ENCODE results near the gene NEBL. TPM values are rescaled to one million over a fixed set of nuclear protein-coding genes. Genes with fewer than 3 reads are reported as not detected.

Gene NEBL
- total RNA-seq, 4 donors from 2014 or later, result 2.1 to 3.5 (median 2.5) TPM

DNA sequence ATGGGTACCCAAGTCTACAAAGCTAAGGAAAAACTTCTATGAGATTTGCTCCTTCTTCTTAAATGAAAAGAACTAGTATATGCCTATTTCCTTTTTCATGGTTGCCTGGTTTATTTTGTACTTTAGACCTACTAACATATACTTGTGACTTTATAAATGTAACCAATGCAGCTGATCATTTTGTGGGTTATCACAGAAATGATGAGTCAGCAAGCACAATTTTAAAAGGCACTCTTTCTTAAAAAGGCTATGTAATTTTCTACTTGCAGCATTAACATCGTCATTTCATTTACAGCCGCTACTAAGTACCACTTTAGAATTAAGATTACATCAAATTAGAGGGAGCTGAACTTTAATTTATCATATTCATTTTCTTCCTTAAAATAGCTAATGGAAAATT, 13.6 kb downstream of the NEBL start:
- no peak for DNase-seq (ENCODE audit: extremely low spot score)
- Histone ChIP-seq H3K9me3 (no peaks in the 10 kb centered on the region), H3K4me1 (peaks cover 0 to 8% (median 0%) of the 10 kb centered on the region in 4 donors), H3K27ac (replicated peaks in 1 of 4) (no peak overlapping the region), H3K36me3 (peaks cover 0 to 51% (median 0%) of the 10 kb centered on the region in 4 donors), H3K27me3 (no peaks in the 10 kb centered on the region), H3K4me3 (no peak overlapping the region)
- TF ChIP-seq POLR2AphosphoS5 (IDR thresholded peaks at IDR 0.05) (no peak), POLR2A (IDR thresholded peaks at IDR 0.05; ENCODE audit: low read depth) (no peak), EP300 (IDR thresholded peaks at IDR 0.05) (no peak)
- TF ChIP-seq, protein P1, sequence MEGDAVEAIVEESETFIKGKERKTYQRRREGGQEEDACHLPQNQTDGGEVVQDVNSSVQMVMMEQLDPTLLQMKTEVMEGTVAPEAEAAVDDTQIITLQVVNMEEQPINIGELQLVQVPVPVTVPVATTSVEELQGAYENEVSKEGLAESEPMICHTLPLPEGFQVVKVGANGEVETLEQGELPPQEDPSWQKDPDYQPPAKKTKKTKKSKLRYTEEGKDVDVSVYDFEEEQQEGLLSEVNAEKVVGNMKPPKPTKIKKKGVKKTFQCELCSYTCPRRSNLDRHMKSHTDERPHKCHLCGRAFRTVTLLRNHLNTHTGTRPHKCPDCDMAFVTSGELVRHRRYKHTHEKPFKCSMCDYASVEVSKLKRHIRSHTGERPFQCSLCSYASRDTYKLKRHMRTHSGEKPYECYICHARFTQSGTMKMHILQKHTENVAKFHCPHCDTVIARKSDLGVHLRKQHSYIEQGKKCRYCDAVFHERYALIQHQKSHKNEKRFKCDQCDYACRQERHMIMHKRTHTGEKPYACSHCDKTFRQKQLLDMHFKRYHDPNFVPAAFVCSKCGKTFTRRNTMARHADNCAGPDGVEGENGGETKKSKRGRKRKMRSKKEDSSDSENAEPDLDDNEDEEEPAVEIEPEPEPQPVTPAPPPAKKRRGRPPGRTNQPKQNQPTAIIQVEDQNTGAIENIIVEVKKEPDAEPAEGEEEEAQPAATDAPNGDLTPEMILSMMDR (IDR thresholded peaks at IDR 0.05), result no peak
- 90% methylated on average over 2 of the region's 2 CpGs for WGBS
- intact Hi-C loops (cut with DNase I), result no loop called here

DNA sequence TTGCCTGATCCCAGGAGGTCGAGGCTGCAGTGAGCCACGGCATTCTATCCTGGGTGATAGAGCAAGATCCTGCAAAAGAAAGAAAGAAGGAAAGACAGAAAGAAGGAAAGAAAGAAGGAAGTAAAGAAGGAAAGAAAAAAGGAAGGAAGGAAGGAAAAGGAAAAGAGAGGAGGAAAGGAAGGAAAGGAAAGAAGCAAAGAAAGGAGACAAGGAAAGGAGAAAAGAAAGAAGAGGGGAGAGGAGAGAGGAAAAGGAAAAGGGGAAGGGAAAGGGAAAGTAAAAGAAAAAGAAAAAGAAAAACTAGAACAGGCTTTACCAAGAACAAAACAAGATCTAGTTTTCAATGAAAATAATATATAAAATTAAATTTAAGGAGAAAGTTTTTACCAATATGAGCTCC, 15.0 kb downstream of the NEBL start:
- intact Hi-C loops (cut with DNase I), result no loop called here
- no peak for DNase-seq (ENCODE audit: extremely low spot score)
- Histone ChIP-seq H3K27me3 (no peaks in the 10 kb centered on the region), H3K36me3 (peaks cover 0 to 56% (median 0%) of the 10 kb centered on the region in 4 donors), H3K4me1 (peaks cover 0 to 8% (median 0%) of the 10 kb centered on the region in 4 donors), H3K4me3 (no peak overlapping the region), H3K9me3 (no peaks in the 10 kb centered on the region), H3K27ac (replicated peaks in 1 of 4) (no peak overlapping the region)
- TF ChIP-seq POLR2A (IDR thresholded peaks at IDR 0.05; ENCODE audit: low read depth) (no peak), EP300 (IDR thresholded peaks at IDR 0.05) (no peak), POLR2AphosphoS5 (IDR thresholded peaks at IDR 0.05) (no peak)
- TF ChIP-seq, protein P1 (IDR thresholded peaks at IDR 0.05), result no peak
- WGBS, result 64% methylated on average over 2 of the region's 2 CpGs

DNA sequence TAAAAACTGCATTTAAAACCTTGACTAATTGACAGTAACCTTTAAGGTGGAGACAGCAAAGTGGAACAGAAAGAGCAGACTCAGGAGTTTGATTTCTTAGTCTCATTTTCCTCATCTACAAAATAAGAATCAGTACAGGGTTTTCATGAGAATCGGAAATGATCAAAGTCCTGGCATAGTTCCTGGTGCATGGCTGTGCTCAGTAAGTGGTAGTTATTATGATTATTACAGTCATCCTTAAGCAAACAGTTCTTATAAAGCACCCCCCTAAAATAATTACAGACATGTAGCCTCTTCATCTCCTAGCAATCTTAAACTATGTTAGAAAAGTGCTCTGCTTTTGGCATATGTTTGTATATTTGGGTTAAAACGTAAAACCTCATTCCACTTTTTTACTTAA, 18.0 kb downstream of the NEBL start:
- 93% methylated on average over 2 of the region's 2 CpGs for WGBS
- peaks cover 0 to 8% (median 0%) of the 10 kb centered on the region in 4 donors for H3K4me1 ChIP-seq

DNA sequence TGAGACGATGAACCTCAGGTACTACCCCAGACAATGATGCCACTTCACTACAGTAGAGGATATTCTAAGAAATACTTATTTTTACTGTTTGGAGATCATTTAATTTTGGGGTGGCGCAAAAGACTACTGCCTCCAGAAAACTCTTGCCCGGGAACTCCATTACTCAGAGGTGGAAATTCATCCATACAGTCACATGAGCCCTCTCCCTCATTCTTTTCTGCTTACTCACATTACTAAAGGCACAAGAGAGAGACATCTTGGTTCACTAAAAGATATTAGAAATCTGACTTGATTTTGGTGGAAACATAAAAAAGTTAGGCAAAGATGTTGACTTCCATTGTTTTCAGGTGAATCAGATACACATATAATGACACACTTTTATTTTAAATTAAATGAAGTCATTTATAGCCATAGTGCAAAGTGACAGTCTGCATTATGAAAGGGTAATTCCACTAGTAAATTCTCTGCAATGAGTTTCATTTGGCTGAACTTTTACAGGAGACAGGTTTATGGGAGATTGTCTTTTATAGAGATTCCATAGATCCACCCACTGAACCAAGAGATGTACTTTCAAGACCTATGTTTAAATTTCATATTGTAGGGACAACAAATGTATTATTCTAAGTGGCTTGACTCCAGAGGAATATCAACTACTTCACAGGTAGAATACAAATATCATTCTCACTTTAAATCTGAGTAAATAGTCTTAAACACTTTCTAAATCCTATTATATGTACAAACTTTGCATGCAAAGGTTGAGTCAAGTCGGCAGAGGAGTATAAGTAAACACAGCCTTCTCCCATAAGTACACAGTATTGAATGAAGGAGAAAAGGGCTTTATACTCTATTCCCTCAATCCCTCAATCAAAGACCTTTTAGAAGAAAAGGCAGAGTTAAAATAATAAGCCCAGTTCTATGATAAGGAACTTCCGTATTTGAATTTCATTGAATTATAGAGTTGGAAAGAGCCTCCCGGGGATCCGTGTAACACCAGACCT, 18.8 kb downstream of the NEBL start:
- H3K9me3 ChIP-seq, result no peaks in the 10 kb centered on the region
- H3K36me3 ChIP-seq, result peaks cover 0 to 56% (median 0%) of the 10 kb centered on the region in 4 donors
- H3K27ac ChIP-seq (replicated peaks in 1 of 4), result no peak overlapping the region
- no peak for DNase-seq (ENCODE audit: extremely low spot score)
- no peak overlapping the region for H3K4me3 ChIP-seq
- no peaks in the 10 kb centered on the region for H3K27me3 ChIP-seq
- no peak for TF ChIP-seq POLR2AphosphoS5 (IDR thresholded peaks at IDR 0.05)
- no peak for TF ChIP-seq EP300 (IDR thresholded peaks at IDR 0.05)
- TF ChIP-seq POLR2A (IDR thresholded peaks at IDR 0.05; ENCODE audit: low read depth), result no peak
- TF ChIP-seq, protein P1 (IDR thresholded peaks at IDR 0.05), result no peak
- peaks cover 0 to 10% (median 0%) of the 10 kb centered on the region in 4 donors for H3K4me1 ChIP-seq
- 81% methylated on average over 7 of the region's 7 CpGs for WGBS
- intact Hi-C loops (cut with DNase I), result no loop called here

More for the DNA sequence above, 18.0 kb downstream of the NEBL start:
- TF ChIP-seq POLR2A (IDR thresholded peaks at IDR 0.05; ENCODE audit: low read depth) (no peak), EP300 (IDR thresholded peaks at IDR 0.05) (no peak), POLR2AphosphoS5 (IDR thresholded peaks at IDR 0.05) (no peak)
- TF ChIP-seq, protein P1 (IDR thresholded peaks at IDR 0.05), result no peak
- no peak for DNase-seq (ENCODE audit: extremely low spot score)
- intact Hi-C loops (cut with DNase I), result no loop called here
- H3K36me3 ChIP-seq, result peaks cover 0 to 56% (median 0%) of the 10 kb centered on the region in 4 donors
- no peak overlapping the region for H3K4me3 ChIP-seq
- H3K27ac ChIP-seq (replicated peaks in 1 of 4), result no peak overlapping the region
- H3K27me3 ChIP-seq, result no peaks in the 10 kb centered on the region
- no peaks in the 10 kb centered on the region for H3K9me3 ChIP-seq

Measured in esophagus muscularis mucosa (tissue), 4 donors.